ENCODE measurements around the gene CTBP2.

CTBP2 gene

DNA sequence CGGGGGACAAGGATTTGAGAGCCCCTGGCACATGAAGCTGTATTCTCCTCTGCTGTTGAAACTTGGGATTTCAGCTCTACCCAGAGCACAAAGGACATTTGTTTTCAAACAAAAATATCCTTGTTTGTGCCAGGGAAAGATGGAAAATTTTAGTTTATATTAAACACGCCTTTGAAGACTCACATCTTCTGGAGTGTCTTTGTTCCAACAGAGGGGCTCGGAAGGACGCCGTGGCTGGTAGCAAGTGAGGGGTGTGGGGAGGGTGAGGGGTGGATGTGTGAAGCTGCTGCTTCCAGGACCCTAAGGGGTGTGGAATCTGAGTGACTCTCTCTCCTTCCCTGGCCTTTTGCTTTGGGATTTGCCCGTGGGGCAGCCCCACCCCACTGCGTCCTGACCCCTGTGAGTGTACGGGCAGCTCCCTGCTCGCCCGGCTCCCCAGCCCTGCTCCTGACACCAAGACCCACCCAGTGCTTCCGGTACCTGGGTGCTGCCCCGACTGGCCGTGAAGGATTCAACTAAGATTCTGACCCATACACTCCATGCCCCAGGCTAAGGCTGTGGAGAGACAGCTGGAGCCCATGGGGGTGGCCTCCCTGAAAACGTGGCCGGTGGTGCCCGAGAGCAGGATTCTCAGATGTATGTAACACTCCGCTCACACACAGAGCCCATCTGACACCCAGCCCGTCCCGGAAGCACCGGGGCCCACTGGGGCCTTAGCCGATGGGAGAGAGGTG lies 158.9 kb downstream of the CTBP2 start:
- TF ChIP-seq TAF1 (IDR thresholded peaks at IDR 0.05; ENCODE audit: low read depth) (no peak), TEAD4 (IDR thresholded peaks at IDR 0.05) (no peak), CEBPB (IDR thresholded peaks at IDR 0.05) (no peak), CREB1 (IDR thresholded peaks at IDR 0.05; ENCODE audit: low read depth) (no peak), EP300 (IDR thresholded peaks at IDR 0.05; ENCODE audit: borderline replicate concordance) (no peak), TCF12 (IDR thresholded peaks at IDR 0.05; ENCODE audit: low read depth) (no peak), ZBTB7A (IDR thresholded peaks at IDR 0.05; ENCODE audit: low read depth) (no peak), YY1 (IDR thresholded peaks at IDR 0.05; ENCODE audit: low read depth) (no peak), NFIC (IDR thresholded peaks at IDR 0.05) (no peak), EGR1 (IDR thresholded peaks at IDR 0.05) (no peak), REST (IDR thresholded peaks at IDR 0.05; ENCODE audit: low read depth) (no peak), RAD21 (IDR thresholded peaks at IDR 0.05; ENCODE audit: low read depth) (no peak)
- TF ChIP-seq, protein P1, sequence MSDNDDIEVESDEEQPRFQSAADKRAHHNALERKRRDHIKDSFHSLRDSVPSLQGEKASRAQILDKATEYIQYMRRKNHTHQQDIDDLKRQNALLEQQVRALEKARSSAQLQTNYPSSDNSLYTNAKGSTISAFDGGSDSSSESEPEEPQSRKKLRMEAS (IDR thresholded peaks at IDR 0.05) = no peak

DNA sequence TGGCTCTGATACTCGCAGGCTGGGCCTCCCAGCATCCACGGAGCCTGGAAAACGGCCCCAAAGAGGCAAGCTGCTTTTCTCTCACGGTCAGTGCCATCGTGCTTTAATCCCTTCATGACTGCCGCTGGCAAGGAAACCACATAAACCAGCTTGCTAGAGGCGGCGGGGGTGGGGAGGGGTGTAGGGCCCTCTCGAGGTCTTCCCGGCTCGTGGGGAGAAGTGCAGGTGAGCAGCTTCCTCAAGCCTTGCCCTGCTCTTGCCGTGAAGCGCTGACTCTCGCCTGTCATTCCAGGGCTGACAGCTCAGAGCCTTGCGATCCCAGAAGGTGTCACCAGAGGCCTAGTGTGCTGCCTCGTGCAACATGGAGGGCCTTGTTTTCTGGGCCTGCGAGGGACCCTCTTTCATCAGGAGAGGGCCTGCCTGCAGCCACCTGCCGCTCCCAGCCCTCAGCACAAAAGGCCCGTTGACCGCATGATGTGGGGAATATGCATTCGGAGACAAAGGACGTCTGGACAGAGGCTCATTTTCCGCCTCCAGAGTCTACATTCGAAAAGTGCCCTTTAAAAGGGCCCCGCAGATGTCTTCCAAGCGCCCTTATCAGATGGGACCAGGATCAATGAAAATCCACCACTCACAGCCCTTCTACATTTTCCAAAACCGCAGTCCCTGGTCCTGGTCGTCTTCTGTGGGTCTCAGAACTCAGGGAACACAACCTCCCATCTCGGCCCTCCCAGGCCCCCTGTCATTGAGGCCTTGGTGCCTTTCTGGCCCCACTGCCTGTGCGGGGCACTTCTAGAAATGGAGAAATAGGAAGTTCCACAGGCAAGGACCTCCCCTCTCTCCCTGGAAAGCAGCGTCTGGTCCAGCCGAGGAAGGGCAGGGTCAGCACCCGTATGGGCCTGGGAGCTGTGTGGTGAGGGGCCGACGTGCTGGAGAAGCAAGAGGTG lies 159.7 kb downstream of the CTBP2 start:
- TF ChIP-seq YY1 (IDR thresholded peaks at IDR 0.05; ENCODE audit: low read depth) (no peak), CREB1 (IDR thresholded peaks at IDR 0.05; ENCODE audit: low read depth) (no peak), TCF12 (IDR thresholded peaks at IDR 0.05; ENCODE audit: low read depth) (no peak), TEAD4 (IDR thresholded peaks at IDR 0.05) (no peak), EP300 (IDR thresholded peaks at IDR 0.05; ENCODE audit: borderline replicate concordance) (no peak), CEBPB (IDR thresholded peaks at IDR 0.05) (no peak), EGR1 (IDR thresholded peaks at IDR 0.05) (no peak)
- TF ChIP-seq, protein P1 (IDR thresholded peaks at IDR 0.05) = no peak

GRCh38 chr10:124999433-125000365 lies 160.7 kb downstream of the CTBP2 start:
- TF ChIP-seq EP300 (IDR thresholded peaks at IDR 0.05; ENCODE audit: borderline replicate concordance) (no peak), USF1 (IDR thresholded peaks at IDR 0.05) (no peak), REST (IDR thresholded peaks at IDR 0.05; ENCODE audit: low read depth) (no peak), EGR1 (IDR thresholded peaks at IDR 0.05) (no peak), ZBTB7A (IDR thresholded peaks at IDR 0.05; ENCODE audit: low read depth) (no peak), CREB1 (IDR thresholded peaks at IDR 0.05; ENCODE audit: low read depth) (no peak), RAD21 (IDR thresholded peaks at IDR 0.05; ENCODE audit: low read depth) (no peak), TAF1 (IDR thresholded peaks at IDR 0.05; ENCODE audit: low read depth) (no peak), NFIC (IDR thresholded peaks at IDR 0.05) (no peak), TCF12 (IDR thresholded peaks at IDR 0.05; ENCODE audit: low read depth) (no peak), TEAD4 (IDR thresholded peaks at IDR 0.05) (no peak), FOXM1 (IDR thresholded peaks at IDR 0.05; ENCODE audit: borderline replicate concordance, low read depth) (no peak), CEBPB (IDR thresholded peaks at IDR 0.05) (no peak), YY1 (IDR thresholded peaks at IDR 0.05; ENCODE audit: low read depth) (no peak)
- TF ChIP-seq, protein P1 (IDR thresholded peaks at IDR 0.05) = no peak

DNA sequence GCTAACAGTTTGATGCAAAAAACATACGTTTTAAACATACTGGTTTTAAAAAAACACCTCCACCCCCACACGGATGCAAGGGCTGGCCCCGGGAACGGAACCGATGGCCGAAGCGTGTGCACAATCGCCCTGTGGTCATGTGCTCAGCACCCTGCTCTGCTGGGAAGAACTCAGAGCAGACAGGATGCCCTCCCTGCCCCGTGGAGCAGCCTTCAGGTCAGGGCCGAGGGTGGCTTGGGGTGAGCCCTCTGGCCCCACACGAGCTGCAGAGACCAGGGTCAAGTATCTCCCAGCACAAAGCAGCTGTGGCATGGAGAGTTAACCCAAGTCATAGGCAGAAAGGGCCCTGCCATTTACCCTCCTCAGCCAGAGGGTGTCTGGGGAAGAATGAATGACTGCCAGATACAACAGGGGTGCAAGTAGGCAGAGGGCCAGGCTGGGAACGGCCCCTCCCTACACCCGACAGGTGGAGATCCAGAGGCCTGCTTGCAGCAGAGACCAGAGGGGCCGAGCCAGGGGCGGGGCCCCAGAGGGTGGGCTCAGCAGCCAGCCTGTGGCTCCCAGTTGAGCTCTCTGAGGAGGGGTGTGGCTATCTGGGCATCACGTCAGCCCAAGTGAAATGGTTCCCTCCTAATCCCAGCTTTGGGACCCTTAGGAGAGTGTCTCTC lies 161.6 kb downstream of the CTBP2 start:
- TF ChIP-seq EGR1 (IDR thresholded peaks at IDR 0.05) = no peak

All from Ishikawa (cell line).